HG03575 (cell line): ENCODE results near the gene TTLL5.

ENCODE experiments used
- ATAC-seq: cut with Tn5 transposase; IDR thresholded peaks from one replicate; pipeline ENCODE4 v1.9.1; 2021; ENCODE audit not compliant: unreplicated experiment, insufficient number of reproducible peaks, low FRiP score; ENCODE audit errors: extremely low read depth

TTLL5 gene

GRCh38 chr14:75646762-75647161, 14.3 kb upstream of the TTLL5 start:
- ATAC-seq, result no peak

GRCh38 chr14:75647640-75648039, 13.4 kb upstream of the TTLL5 start:
- ATAC-seq, result no peak

GRCh38 chr14:75648066-75648838, 12.8 kb upstream of the TTLL5 start:
- ATAC-seq, result no peak

GRCh38 chr14:75649337-75649736, 11.7 kb upstream of the TTLL5 start:
- no peak for ATAC-seq

- ATAC-seq, result no peak
These were observed 11.3 kb upstream of the TTLL5 start for GRCh38 chr14:75649773-75650172.

GRCh38 chr14:75650253-75651058, 10.6 kb upstream of the TTLL5 start:
- ATAC-seq, result no peak

- no peak for ATAC-seq
These were observed 7.5 kb upstream of the TTLL5 start for GRCh38 chr14:75653563-75653962.

GRCh38 chr14:75654127-75654732, 6.8 kb upstream of the TTLL5 start:
- no peak for ATAC-seq

GRCh38 chr14:75655235-75655634, 5.8 kb upstream of the TTLL5 start:
- no peak for ATAC-seq

GRCh38 chr14:75657331-75657730, 3.7 kb upstream of the TTLL5 start:
- ATAC-seq, result no peak

GRCh38 chr14:75658957-75659356, 2.1 kb upstream of the TTLL5 start:
- no peak for ATAC-seq

GRCh38 chr14:75660238-75660629, 812 bp upstream of the TTLL5 start:
- ATAC-seq, result no peak

- no peak for ATAC-seq
These were observed 411 bp downstream of the TTLL5 start for GRCh38 chr14:75661499-75661814.

- no peak for ATAC-seq
These were observed 1.9 kb downstream of the TTLL5 start for GRCh38 chr14:75662966-75663365.

- ATAC-seq, result no peak
These were observed 6.2 kb downstream of the TTLL5 start for GRCh38 chr14:75667099-75667765.

- no peak for ATAC-seq
These were observed 11.7 kb downstream of the TTLL5 start for GRCh38 chr14:75672605-75673192.

GRCh38 chr14:75673345-75674035, 12.4 kb downstream of the TTLL5 start:
- ATAC-seq, result no peak

- ATAC-seq, result no peak
These were observed 14.4 kb downstream of the TTLL5 start for GRCh38 chr14:75675265-75675960.
